SH-SY5Y (cell line): Measurements from ENCODE around the gene IGF2R.

Experiments
- GATA2 ChIP-seq: IDR thresholded peaks from 2 replicates; pipeline ENCODE4 v1.6.1; 2011; ENCODE audit warnings: mild to moderate bottlenecking, low read depth, low read length
- GATA3 ChIP-seq: IDR thresholded peaks from 2 replicates; pipeline ENCODE4 v1.6.1; 2011; ENCODE audit warnings: low read depth, mild to moderate bottlenecking, low read length, moderate library complexity

- TF ChIP-seq GATA3 (no peak), GATA2 (no peak)
Measured at GRCh38 chr6:160134779-160135547, 166.1 kb downstream of the IGF2R start.
